Measurements from ENCODE around the gene TXNL4A.

- TF ChIP-seq CTCF (IDR thresholded peaks at IDR 0.05; ENCODE audit: insufficient read depth, low read length, poor library complexity, severe bottlenecking) (no peak), EZH2phosphoT487 (conservative IDR thresholded peaks at IDR 0.05; ENCODE audit: low read length) (no peak)
Measured at GRCh38 chr18:79973517-79973916, 14.8 kb downstream of the TXNL4A start.

Measured in SU-DHL-6 (cell line).